Left ventricle myocardium superior (tissue), 1 donor: ENCODE data around the gene TENM3. TPM values are rescaled to one million over a fixed set of nuclear protein-coding genes. Genes with fewer than 3 reads are reported as not detected.

ENCODE experiments used
- ATAC-seq: fragments of 200-7000 bp; cut with Tn5 transposase; one replicate; pipeline ENCODE4 v1.9.1; 2020; ENCODE audit warnings: mild to moderate bottlenecking, moderate library complexity
- DNase-seq: peaks from one replicate; pipeline ENCODE4 v3.0.0-alpha.2; 2020
- intact Hi-C: fragments of 100-400 bp; cut with micrococcal nuclease; formaldehyde crosslinking; loops from one replicate; pipeline ENCODE4 v1.11.0; 2022
- total RNA-seq: library from RNA; stranded (reverse); fragmentation: NEBNext Ultra II Directional; extraction: Animal tissue kit (Norgen Biotek cat#: 25700); gene quantifications from one replicate; pipeline ENCODE4 v1.2.1, GENCODE V29; 2021
- donor health status: DM: no; HTN: yes; CAD: no; lungs with severe emphysema.

TENM3 gene
- total RNA-seq, 1 donor from 2014 or later: 6.8 TPM

DNA sequence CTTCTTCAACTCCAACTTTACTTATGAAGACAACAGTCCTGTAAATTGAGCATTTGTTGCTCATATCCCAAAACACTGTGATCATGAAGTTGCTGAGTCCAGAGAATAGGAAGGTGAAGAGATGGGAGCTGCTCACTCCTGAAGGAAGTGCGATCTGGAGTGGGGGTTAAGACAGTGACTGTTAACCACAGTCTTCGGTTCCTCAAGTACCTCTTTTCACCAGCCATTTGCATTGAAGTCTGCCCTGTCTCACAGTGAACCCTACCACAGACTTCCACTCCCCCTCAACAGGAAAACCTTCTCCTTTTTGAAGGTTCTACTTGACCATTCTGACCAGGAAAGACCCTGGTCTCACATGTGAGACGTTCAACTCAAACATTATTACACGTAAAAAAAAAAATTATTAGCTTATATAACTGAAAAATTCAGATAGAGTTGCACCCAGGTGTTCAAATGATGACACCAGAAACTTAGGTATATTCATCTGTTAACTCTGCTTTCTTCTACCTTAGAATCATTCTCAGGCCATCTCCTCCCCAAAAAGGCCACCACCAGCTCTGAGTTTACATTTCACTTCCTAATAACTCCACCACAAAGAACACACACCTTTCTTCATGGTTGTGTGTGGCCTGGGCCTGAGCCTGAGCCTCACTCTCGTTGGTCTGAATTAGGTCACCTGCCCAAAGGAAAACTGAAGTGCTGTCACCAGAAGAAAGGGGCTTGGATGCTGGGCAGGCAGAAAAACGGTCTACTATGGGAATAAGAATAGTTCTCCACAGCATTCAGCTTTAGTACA is 474.8 kb downstream of the TENM3 start:
- ATAC-seq (no peak), DNase-seq (no peak)
- intact Hi-C loops: no loop called here

GRCh38 chr4:182724414-182724813 is 481.2 kb downstream of the TENM3 start:
- intact Hi-C loops: no loop called here
- DNase-seq: no peak
- no peak for ATAC-seq

DNA sequence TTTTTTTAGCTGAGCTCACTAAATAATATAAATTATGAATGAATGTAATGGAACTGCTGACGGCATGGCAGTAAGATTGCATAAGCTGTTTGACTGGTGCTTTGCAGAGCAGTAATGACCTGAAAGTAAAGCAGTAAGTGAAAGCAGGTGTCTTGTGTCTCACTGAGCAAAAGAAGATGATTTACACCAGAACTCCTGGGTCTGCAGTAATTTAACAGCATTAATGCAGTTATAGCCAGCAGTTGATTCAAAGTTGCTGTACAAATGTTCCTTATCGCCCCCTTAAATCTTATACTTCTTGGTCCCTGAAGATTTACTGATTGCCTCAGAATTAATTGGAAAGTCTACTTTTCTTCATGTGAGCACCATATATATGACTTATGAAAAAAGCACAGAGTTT is 486.3 kb downstream of the TENM3 start:
- intact Hi-C loops: no loop called here
- ATAC-seq (no peak), DNase-seq (no peak)

GRCh38 chr4:182730791-182731190 is 487.6 kb downstream of the TENM3 start:
- intact Hi-C loops: no loop called here
- DNase-seq (no peak), ATAC-seq (no peak)

GRCh38 chr4:182736207-182736606 is 493.0 kb downstream of the TENM3 start:
- intact Hi-C loops: no loop called here
- ATAC-seq: no peak
- no peak for DNase-seq

DNA sequence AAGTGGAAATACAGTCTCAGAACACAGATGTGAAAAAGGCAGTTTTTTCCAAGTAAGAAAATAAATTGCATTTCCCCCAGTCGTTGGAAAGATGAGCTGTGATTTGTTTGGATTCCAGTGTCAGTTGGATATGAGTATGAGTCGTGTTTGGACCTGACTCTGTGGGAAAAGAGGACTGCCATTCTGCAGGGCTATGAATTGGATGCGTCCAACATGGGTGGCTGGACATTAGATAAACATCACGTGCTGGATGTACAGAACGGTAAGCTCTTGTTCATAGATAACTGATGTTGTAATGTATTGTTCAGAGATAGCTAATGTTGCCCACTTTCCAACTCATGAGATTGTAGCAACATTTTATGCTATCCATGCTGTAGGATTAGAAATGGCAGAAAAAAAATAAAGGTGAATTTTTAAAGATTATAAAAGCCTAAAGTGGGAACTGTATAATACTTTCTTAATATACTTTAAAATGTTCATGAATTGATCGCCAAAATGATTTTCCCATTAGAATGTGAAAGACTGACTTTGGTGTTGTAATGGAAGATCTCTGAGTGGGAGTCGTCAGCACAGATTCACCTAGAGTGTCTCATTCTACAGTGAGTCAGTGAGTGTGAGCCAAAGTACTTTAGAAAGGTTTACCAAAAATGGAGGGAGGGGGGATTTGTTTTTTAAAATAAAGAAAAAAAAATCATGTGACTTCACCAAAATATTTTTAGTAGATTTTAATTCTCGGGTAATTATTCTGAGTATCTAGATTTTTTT is 495.3 kb downstream of the TENM3 start:
- DNase-seq (no peak), ATAC-seq (no peak)
- intact Hi-C loops: no loop called here

DNA sequence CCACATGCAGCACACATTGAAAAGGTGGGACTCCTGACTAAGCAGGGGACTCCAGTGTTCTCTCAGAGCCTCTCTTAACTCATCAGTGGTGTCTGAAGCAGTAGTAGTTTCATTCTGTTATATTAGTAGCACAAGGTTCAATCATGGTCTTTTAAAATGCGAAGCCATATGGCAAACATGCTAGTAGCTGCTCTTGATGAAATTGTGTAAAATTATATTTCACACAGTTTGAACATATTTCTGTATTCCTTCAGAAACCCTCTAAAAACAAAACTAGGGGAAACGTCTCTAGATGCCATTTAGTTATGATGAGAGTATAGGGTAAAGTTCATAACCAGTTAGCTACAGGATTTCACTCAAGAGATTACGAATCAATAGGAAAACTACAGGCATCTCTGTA is 497.1 kb downstream of the TENM3 start:
- intact Hi-C loops: no loop called here
- DNase-seq (no peak), ATAC-seq (no peak)

DNA sequence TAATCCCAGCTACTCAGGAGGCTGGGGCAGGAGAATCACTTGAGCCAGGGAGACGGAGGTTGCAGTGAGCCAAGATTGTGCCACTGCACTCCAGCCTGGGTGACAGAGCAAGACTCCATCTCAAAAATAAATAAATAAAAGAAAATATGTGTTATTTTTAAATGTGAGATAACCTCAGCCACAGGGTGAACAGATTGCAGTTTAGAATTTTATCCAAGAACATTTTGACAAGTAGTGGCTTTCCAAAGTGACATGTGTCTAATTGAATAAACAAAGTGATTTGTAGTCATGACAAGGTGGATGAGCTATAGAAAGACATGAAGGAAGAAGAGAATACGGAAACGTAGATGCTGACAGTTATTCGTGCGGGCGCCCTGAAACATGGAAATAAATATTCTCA is 497.9 kb downstream of the TENM3 start:
- DNase-seq (no peak), ATAC-seq (peak; percentile 63)
- intact Hi-C loops: no loop called here

DNA sequence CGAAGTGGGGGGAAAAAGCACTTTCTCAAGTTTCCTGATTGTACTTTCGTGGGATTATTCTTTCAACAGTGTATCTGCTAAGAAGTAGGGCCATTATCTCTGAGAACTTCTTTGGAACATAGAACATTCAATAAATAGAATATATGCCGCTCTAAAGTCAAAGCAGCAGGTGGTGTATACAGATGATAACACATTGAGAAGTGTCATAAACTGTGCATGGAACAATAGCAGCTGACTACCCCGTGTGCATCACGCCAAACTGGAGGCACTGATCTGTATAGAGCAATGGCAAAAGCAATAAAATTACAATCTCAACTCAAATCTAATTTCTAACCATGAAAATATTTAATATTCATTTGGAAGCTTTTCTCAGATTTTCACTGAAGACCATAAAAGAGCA is 498.7 kb downstream of the TENM3 start:
- ATAC-seq: no peak
- intact Hi-C loops: no loop called here

DNA sequence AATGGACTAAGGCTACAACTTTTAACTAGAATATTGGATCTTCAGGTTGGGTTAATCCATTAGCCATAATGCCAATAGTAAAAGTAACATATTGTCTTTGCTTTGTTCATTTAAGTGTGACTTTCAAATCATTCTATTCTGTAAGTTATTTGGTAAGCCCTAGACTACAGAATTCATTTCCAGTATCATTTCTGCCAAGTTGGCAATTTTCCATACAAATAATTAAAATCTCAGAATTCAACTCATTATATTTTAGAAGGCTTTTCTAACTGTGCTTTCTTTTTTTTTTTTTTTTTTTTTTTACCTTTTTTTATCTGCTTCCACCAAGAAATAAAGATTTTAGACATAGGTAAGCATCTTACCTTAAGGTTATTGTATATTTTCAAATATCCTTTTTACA is 500.6 kb downstream of the TENM3 start:
- intact Hi-C loops: no loop called here
- ATAC-seq (no peak), DNase-seq (no peak)

More for the DNA sequence above, 498.7 kb downstream of the TENM3 start:
- no peak for DNase-seq

- ATAC-seq (no peak), DNase-seq (no peak)
- intact Hi-C loops: no loop called here
Observed at GRCh38 chr4:182745237-182745636, 502.0 kb downstream of the TENM3 start.

DNA sequence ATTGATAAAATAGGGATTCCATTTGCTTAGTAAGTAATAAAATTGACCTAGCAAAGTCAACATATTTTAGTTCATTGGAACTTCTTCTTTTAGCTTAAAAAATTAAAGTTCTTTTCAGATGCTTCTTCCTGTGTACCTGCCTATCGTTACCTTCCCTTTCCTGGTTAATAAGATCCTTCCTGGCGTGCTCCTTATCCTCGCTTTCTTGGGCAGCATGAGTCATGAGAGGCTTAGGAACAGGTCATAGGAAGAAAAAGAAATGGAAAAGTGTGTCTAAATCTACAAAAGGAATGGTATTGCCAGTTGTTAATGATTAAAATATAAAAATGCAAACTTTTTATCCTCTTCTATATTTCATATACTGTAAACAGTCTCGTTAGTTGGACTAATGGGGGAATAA is 503.7 kb downstream of the TENM3 start:
- intact Hi-C loops: no loop called here
- ATAC-seq: no peak
- no peak for DNase-seq

- peak; percentile 96 for ATAC-seq
- peak; percentile 30 for DNase-seq
- intact Hi-C loops: no loop called here
Observed at GRCh38 chr4:182748283-182748682, 505.1 kb downstream of the TENM3 start.

DNA sequence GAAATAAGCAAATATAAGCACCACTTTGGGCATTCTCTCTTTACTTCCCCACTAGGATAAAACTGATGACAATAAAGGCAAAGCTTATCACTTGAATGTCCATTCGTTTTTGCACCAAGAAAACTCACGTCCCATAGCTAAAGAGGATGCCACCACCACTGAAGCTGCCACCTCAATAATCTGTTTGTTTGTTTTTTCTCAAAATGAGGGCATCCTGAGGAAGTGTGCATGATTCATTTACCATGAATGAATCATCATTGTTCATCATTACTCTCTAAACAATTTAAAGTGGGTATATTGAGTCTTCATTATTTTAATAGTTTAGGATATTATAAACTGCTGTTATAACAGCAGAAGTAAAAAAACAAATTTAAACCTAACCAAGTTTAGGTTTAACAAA is 505.7 kb downstream of the TENM3 start:
- intact Hi-C loops: no loop called here
- DNase-seq: no peak
- no peak for ATAC-seq

DNA sequence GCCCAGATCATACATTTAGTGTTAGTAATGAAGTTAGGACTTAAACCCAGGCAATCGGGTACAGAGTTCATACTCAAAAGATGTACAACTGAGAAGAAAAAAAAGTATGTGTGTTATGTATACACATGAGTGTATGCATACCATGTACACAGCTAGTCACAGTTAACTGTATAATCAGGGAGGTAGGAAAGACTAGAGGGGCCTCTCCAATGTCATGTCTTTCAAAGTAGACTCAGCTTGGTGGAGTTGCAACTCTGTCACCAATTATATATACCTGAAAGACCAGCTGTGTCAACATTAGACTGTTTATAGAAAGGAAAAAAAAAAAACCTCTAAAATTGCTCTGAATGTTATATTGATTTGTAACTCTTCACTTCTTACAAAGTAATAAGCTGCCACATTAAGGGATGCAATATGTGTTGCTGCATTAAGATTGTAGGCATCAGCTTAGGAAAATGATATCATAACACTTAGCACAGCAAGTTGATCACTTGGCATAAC is 506.5 kb downstream of the TENM3 start:
- intact Hi-C loops: no loop called here
- no peak for ATAC-seq
- DNase-seq: no peak

DNA sequence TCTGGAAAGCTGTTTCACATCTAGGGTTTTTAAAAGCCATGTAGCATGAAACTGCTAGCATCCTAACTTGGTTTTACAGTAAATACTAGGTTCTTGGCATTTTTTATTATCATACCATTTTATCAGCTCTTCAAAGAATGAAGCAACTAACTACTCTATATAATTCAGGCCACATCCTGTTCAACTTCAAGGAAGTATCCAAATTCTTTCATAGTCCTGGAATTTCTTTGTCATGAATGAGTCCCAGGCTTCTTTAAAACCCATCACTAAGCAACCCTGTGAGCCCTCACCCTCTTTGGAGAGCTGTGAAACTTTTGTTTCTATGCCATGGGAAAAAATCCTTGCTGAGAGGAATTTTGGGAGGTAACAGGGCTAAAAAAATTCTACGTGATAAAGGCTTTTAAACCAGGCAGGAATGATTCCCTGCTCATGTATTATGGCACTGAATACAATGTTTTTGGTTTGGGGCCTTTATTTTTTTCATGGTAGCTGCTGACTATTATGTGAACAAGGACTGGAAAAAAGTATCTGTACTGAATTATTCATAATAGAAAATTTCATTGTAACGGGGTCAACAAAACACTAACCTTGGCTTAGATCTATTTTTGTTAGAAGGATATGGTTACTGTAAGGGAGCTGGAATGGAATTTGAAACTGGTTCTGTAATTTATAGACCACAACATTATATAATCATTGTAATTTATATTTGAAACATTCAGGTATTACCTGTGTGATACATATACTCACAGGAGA is 509.1 kb downstream of the TENM3 start:
- DNase-seq (no peak), ATAC-seq (no peak)
- intact Hi-C loops: no loop called here

DNA sequence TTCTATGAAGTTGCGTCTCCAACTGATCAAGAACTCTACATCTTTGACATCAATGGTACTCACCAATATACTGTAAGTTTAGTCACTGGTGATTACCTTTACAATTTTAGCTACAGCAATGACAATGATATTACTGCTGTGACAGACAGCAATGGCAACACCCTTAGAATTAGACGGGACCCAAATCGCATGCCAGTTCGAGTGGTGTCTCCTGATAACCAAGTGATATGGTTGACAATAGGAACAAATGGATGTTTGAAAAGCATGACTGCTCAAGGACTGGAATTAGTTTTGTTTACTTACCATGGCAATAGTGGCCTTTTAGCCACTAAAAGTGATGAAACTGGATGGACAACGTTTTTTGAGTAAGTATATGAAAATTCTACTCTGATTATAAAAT is 511.7 kb downstream of the TENM3 start:
- ATAC-seq (peak; percentile 36), DNase-seq (no peak)
- intact Hi-C loops: no loop called here

- no peak for DNase-seq
- no peak for ATAC-seq
- intact Hi-C loops: no loop called here
Observed at GRCh38 chr4:182756161-182756690, 513.0 kb downstream of the TENM3 start.

- no peak for DNase-seq
- ATAC-seq: no peak
- intact Hi-C loops: no loop called here
Observed at GRCh38 chr4:182758273-182758672, 515.1 kb downstream of the TENM3 start.
